GM13976 (cell line): ENCODE measurements around the gene DPEP2.

Source experiments
- DNase-seq: peaks from one replicate; pipeline ENCODE4 v3.0.0; 2012; ENCODE audit warnings: low spot score
- CTCF ChIP-seq: IDR thresholded peaks from 2 replicates; pipeline ENCODE4 v1.5.1; 2012; ENCODE audit warnings: borderline replicate concordance, mild to moderate bottlenecking; ENCODE audit not compliant: insufficient read depth; ENCODE audit errors: extremely low read depth, missing control alignments, control extremely low read depth
- in situ Hi-C: fragments of 300-500 bp; cut with MboI; formaldehyde crosslinking; loops from one replicate; pipeline ENCODE4 v1.12.0; 2022; ENCODE audit warnings: low sequenced_read_pairs, mixed read lengths, inconsistent platforms; ENCODE audit not compliant: unreplicated experiment

DPEP2 gene

DNA sequence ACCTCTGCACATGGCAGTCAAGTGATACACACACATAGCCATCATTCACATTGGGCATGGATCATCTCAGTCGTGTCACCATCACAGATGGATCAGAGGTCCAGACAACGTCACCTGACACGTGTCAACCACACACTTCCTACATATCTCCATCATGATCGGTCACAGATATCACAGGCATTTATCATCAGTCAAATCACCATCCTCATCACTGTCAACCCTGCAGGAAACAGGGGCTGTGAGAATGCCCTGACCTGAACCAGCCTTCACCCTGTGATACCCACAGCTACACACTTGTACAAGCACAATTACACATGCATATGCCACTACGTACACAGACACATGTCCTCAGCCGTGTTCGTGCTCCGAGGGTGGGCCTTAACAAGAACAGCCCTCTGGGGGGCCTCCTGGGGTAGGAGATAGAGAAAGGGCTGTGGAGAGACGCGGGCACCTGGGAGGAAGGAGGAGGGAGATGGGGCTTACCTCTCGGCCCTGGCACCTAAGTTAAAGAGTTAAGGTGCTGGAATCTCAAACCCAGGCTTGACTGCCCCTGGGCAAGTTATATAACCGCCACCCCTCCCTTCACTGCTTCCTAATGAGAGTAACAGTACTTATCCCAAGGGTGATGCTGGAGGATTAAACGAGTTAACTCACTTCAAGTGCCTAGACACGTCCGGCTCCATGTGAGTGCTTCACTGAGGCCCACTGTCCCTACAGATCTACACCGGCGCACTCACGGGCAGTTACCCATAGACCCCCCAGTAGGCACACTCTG lies 31.9 kb downstream of the DPEP2 start:
- peak; percentile 24 for TF ChIP-seq CTCF
- in situ Hi-C loops, result no loop called here
- DNase-seq, result no peak

- in situ Hi-C loops, result no loop called here
These were observed 32.6 kb downstream of the DPEP2 start for GRCh38 chr16:67966549-67967182.

GRCh38 chr16:67965668-67966548 lies 33.4 kb downstream of the DPEP2 start:
- no peak for DNase-seq
- in situ Hi-C loops, result no loop called here
- TF ChIP-seq CTCF, result no peak

More at GRCh38 chr16:67966549-67967182, 32.6 kb downstream of the DPEP2 start:
- no peak for TF ChIP-seq CTCF
- no peak for DNase-seq

- DNase-seq, result no peak
- TF ChIP-seq CTCF, result no peak
- in situ Hi-C loops, result no loop called here
These were observed 34.7 kb downstream of the DPEP2 start for GRCh38 chr16:67964477-67965131.

- no peak for DNase-seq
- in situ Hi-C loops, result no loop called here
- no peak for TF ChIP-seq CTCF
These were observed 35.5 kb downstream of the DPEP2 start for GRCh38 chr16:67963662-67964321.
